Gastroesophageal sphincter (tissue), 3 donors: Measurements from ENCODE around the gene HYOU1.

Experiments
- CTCF ChIP-seq, 4 experiments: fragments of 200-600 bp in 2 of 4; fragments of 450-650 bp in 2 of 4; sonication (generic) in 1 of 4; IDR thresholded peaks; one replicate each; pipeline ENCODE4 v1.5.1; 2017 to 2019; ENCODE audit warnings: antibody characterized with exemption in 4 of 4, mild to moderate bottlenecking in 2 of 4, moderate library complexity in 2 of 4
- POLR2A ChIP-seq, 2 donors: fragments of 450-650 bp; IDR thresholded peaks; one replicate each; pipeline ENCODE4 v1.6.1; 2017; ENCODE audit warnings: antibody characterized with exemption in 2 of 2, mild to moderate bottlenecking in 2 of 2, moderate library complexity in 1 of 2
- POLR2AphosphoS5 ChIP-seq: sonication (generic); formaldehyde crosslinking; IDR thresholded peaks from one replicate; pipeline ENCODE4 v1.6.1; 2017; ENCODE audit warnings: antibody characterized with exemption

GRCh38 chr11:119025978-119026766, 30.8 kb downstream of the HYOU1 start:
- TF ChIP-seq CTCF (IDR thresholded peaks at IDR 0.05) (no peak), POLR2A (IDR thresholded peaks at IDR 0.05) (no peak), POLR2AphosphoS5 (no peak)
